Measurements from ENCODE around the gene SORBS2. TPM values are rescaled to one million over a fixed set of nuclear protein-coding genes. Genes with fewer than 3 reads are reported as not detected.

Gene SORBS2
- total and polyA plus RNA-seq, 2 donors (not counting 1 experiment from before 2014, with no cell fraction given) = 0.33 to 3.0 TPM

- Histone ChIP-seq H4K20me1 (ENCODE audit: control insufficient read depth, extremely low read depth, insufficient read depth, low read length) (no peaks in the 10 kb centered on the region), H3K4me1 (ENCODE audit: control insufficient read depth, extremely low read depth, insufficient read depth, low read length) (peaks cover 2% of the 10 kb centered on the region), H3K4me2 (ENCODE audit: extremely low read depth, insufficient read depth, low read length) (no peak overlapping the region), H3K36me3 (ENCODE audit: control insufficient read depth, insufficient read depth, low read length) (no peaks in the 10 kb centered on the region), H3K4me3 (replicated peaks in 1 of 4; ENCODE audit: control extremely low read depth in 1 of 4, insufficient read depth in 1 of 4, low read depth in 3 of 4, low read length in 4 of 4) (no peak overlapping the region), H2AFZ (ENCODE audit: low read length) (no peak overlapping the region), H3K9me3 (ENCODE audit: control insufficient read depth, insufficient read depth, low read depth, low read length) (no peaks in the 10 kb centered on the region), H3K79me2 (ENCODE audit: control insufficient read depth, insufficient read depth, low read length) (no peaks in the 10 kb centered on the region), H3K27ac (ENCODE audit: insufficient read depth, low read length) (no peak overlapping the region), H3K9ac (ENCODE audit: insufficient read depth, low read length) (no peak overlapping the region), H3K27me3 (ENCODE audit: control insufficient read depth, insufficient read depth, low read length) (peaks cover 3% of the 10 kb centered on the region)
- no peak for DNase-seq (ENCODE audit: low read depth in 2 of 2)
- no peak for TF ChIP-seq CTCF (conservative IDR thresholded peaks at IDR 0.05 in 1 of 2, IDR thresholded peaks at IDR 0.05 in 1 of 2; ENCODE audit: low read depth in 1 of 2, low read length in 2 of 2)
- TF ChIP-seq EZH2 (IDR thresholded peaks at IDR 0.05; ENCODE audit: low read length, missing control alignments) = no peak
Measured at GRCh38 chr4:185590982-185591381, 221.0 kb downstream of the SORBS2 start.

- no peak overlapping the region for H3K4me2 ChIP-seq (ENCODE audit: extremely low read depth, insufficient read depth, low read length)
- H3K4me3 ChIP-seq (replicated peaks in 1 of 4; ENCODE audit: control extremely low read depth in 1 of 4, insufficient read depth in 1 of 4, low read depth in 3 of 4, low read length in 4 of 4) = no peak overlapping the region
- H2AFZ ChIP-seq (ENCODE audit: low read length) = no peak overlapping the region
- H3K9ac ChIP-seq (ENCODE audit: insufficient read depth, low read length) = no peak overlapping the region
- H4K20me1 ChIP-seq (ENCODE audit: control insufficient read depth, extremely low read depth, insufficient read depth, low read length) = no peaks in the 10 kb centered on the region
- H3K9me3 ChIP-seq (ENCODE audit: control insufficient read depth, insufficient read depth, low read depth, low read length) = no peaks in the 10 kb centered on the region
- H3K36me3 ChIP-seq (ENCODE audit: control insufficient read depth, insufficient read depth, low read length) = no peaks in the 10 kb centered on the region
- no peaks in the 10 kb centered on the region for H3K79me2 ChIP-seq (ENCODE audit: control insufficient read depth, insufficient read depth, low read length)
- H3K27ac ChIP-seq (ENCODE audit: insufficient read depth, low read length) = no peak overlapping the region
- H3K4me1 ChIP-seq (ENCODE audit: control insufficient read depth, extremely low read depth, insufficient read depth, low read length) = peaks cover 2% of the 10 kb centered on the region
- DNase-seq (ENCODE audit: low read depth in 2 of 2) = peak in 1 of 2 donors; percentile 97
- TF ChIP-seq CTCF (conservative IDR thresholded peaks at IDR 0.05 in 1 of 2, IDR thresholded peaks at IDR 0.05 in 1 of 2; ENCODE audit: low read depth in 1 of 2, low read length in 2 of 2) = no peak
- no peak for TF ChIP-seq EZH2 (IDR thresholded peaks at IDR 0.05; ENCODE audit: low read length, missing control alignments)
- peaks cover 3% of the 10 kb centered on the region for H3K27me3 ChIP-seq (ENCODE audit: control insufficient read depth, insufficient read depth, low read length)
Measured at GRCh38 chr4:185589067-185589836, 222.7 kb downstream of the SORBS2 start.

- Histone ChIP-seq H3K4me3 (replicated peaks in 1 of 4; ENCODE audit: control extremely low read depth in 1 of 4, insufficient read depth in 1 of 4, low read depth in 3 of 4, low read length in 4 of 4) (peak overlapping the region in 2 of 4 experiments; percentile 25 to 54), H3K9ac (ENCODE audit: insufficient read depth, low read length) (no peak overlapping the region)
Measured at GRCh38 chr4:185587427-185588161, 224.4 kb downstream of the SORBS2 start.

More at GRCh38 chr4:185587427-185588161, 224.4 kb downstream of the SORBS2 start:
- TF ChIP-seq CTCF (conservative IDR thresholded peaks at IDR 0.05 in 1 of 2, IDR thresholded peaks at IDR 0.05 in 1 of 2; ENCODE audit: low read depth in 1 of 2, low read length in 2 of 2) (no peak), EZH2 (IDR thresholded peaks at IDR 0.05; ENCODE audit: low read length, missing control alignments) (no peak)
- Histone ChIP-seq H3K79me2 (ENCODE audit: control insufficient read depth, insufficient read depth, low read length) (no peaks in the 10 kb centered on the region), H3K4me2 (ENCODE audit: extremely low read depth, insufficient read depth, low read length) (peak overlapping the region; percentile 63), H4K20me1 (ENCODE audit: control insufficient read depth, extremely low read depth, insufficient read depth, low read length) (no peaks in the 10 kb centered on the region), H3K4me1 (ENCODE audit: control insufficient read depth, extremely low read depth, insufficient read depth, low read length) (peaks cover 2% of the 10 kb centered on the region), H3K27ac (ENCODE audit: insufficient read depth, low read length) (no peak overlapping the region), H3K36me3 (ENCODE audit: control insufficient read depth, insufficient read depth, low read length) (no peaks in the 10 kb centered on the region), H2AFZ (ENCODE audit: low read length) (peak overlapping the region; percentile 6), H3K27me3 (ENCODE audit: control insufficient read depth, insufficient read depth, low read length) (peaks cover 3% of the 10 kb centered on the region), H3K9me3 (ENCODE audit: control insufficient read depth, insufficient read depth, low read depth, low read length) (no peaks in the 10 kb centered on the region)
- DNase-seq (ENCODE audit: low read depth in 2 of 2) = peak in 1 of 2 donors; percentile 53

All from fibroblast of lung (primary cell).